GM18868 (cell line): ENCODE measurements around the gene SCAPER.
"Not testable (repeated sequence)": the region's sequence is repeated elsewhere in the genome, so short reads cannot be mapped to it uniquely, and the experiment has no call there.

Source experiments
- ATAC-seq: cut with Tn5 transposase; IDR thresholded peaks from one replicate; pipeline ENCODE4 v1.9.1; 2021; ENCODE audit warnings: mild to moderate bottlenecking, moderate library complexity; ENCODE audit not compliant: unreplicated experiment

SCAPER gene

GRCh38 chr15:76502185-76502584 lies 403.0 kb downstream of the SCAPER start:
- not testable (repeated sequence) for ATAC-seq

GRCh38 chr15:76501726-76502125 lies 403.4 kb downstream of the SCAPER start:
- ATAC-seq: no peak

GRCh38 chr15:76501011-76501410 lies 404.1 kb downstream of the SCAPER start:
- ATAC-seq: no peak

GRCh38 chr15:76495487-76495886 lies 409.7 kb downstream of the SCAPER start:
- no peak for ATAC-seq

- ATAC-seq: no peak
Observed at GRCh38 chr15:76492538-76492937, 412.6 kb downstream of the SCAPER start.

- ATAC-seq: no peak
Observed at GRCh38 chr15:76483752-76484151, 421.4 kb downstream of the SCAPER start.

GRCh38 chr15:76483018-76483417 lies 422.1 kb downstream of the SCAPER start:
- ATAC-seq: no peak

- no peak for ATAC-seq
Observed at GRCh38 chr15:76480267-76480666, 424.9 kb downstream of the SCAPER start.

GRCh38 chr15:76470691-76471090 lies 434.4 kb downstream of the SCAPER start:
- no peak for ATAC-seq

GRCh38 chr15:76468722-76469121 lies 436.4 kb downstream of the SCAPER start:
- ATAC-seq: no peak

GRCh38 chr15:76467136-76467535 lies 438.0 kb downstream of the SCAPER start:
- ATAC-seq: no peak

GRCh38 chr15:76465728-76466127 lies 439.4 kb downstream of the SCAPER start:
- no peak for ATAC-seq

- no peak for ATAC-seq
Observed at GRCh38 chr15:76464247-76464646, 440.9 kb downstream of the SCAPER start.

GRCh38 chr15:76460871-76461270 lies 444.3 kb downstream of the SCAPER start:
- no peak for ATAC-seq

GRCh38 chr15:76460347-76460746 lies 444.8 kb downstream of the SCAPER start:
- no peak for ATAC-seq

GRCh38 chr15:76451540-76451939 lies 453.6 kb downstream of the SCAPER start:
- ATAC-seq: no peak

GRCh38 chr15:76449455-76449854 lies 455.7 kb downstream of the SCAPER start:
- ATAC-seq: no peak

- no peak for ATAC-seq
Observed at GRCh38 chr15:76448755-76449154, 456.4 kb downstream of the SCAPER start.

- no peak for ATAC-seq
Observed at GRCh38 chr15:76447728-76448441, 457.3 kb downstream of the SCAPER start.

- no peak for ATAC-seq
Observed at GRCh38 chr15:76440441-76440840, 464.7 kb downstream of the SCAPER start.

- no peak for ATAC-seq
Observed at GRCh38 chr15:76439542-76439941, 465.6 kb downstream of the SCAPER start.

- no peak for ATAC-seq
Observed at GRCh38 chr15:76433798-76434400, 471.2 kb downstream of the SCAPER start.

- ATAC-seq: not testable (repeated sequence)
Observed at GRCh38 chr15:76433036-76433435, 472.1 kb downstream of the SCAPER start.
